Measurements from ENCODE around the gene TUFM. TPM values are rescaled to one million over a fixed set of nuclear protein-coding genes. Genes with fewer than 3 reads are reported as not detected.

TUFM gene
- total and polyA plus RNA-seq, 3 experiments from 2014 or later = 146 to 347 (median 320) TPM

DNA sequence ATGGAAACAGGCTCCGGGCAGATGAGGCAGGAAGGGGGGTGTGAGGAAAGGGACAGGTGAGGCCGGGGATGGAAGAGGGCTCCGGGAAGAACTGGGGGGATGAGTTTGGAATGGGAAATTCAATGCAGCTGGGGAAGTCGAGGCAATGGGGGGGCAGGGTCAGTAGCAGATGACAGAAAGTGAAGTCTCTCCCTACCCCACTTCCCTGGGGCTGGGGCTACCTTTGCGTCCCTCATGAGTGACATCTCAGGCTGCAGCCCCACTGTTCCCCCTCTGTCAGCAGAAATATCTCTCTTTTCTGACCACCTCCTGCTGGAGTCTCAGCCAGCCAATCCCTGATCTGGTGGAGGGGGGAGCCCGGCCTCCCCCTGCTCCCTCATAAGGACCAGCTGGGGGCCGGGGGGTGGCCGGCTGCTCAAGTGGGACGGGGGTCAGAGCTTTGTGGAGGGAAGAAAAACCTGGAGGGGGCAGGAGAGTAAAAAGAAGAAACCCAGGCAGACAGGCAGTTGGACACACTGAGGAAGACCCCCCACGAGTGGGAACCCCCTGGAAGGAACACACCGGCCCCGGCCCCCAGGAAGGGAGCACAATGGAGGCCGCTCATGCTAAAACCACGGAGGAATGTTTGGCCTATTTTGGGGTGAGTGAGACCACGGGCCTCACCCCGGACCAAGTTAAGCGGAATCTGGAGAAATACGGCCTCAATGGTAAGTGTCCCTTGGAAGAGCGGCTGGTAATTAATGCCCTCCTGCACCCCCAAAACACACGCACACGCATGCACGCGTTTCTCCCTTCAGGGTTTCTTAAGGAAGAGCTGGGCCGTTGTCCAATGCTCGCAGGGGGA lies 32.2 kb upstream of the TUFM start, which contains the start of gene ATP2A1:
TSS of gene ATP2A1 (plus strand) at position 406 of the 844 bp plus-strand sequence. CDS start at position 590, 184 bp downstream.
- Mint-ChIP-seq H3K27ac (peak within 1 kb of the TSS in 3 of 8 donors; percentile 33 to 83 (median 61)), H3K27me3 (no peaks in the 10 kb centered on the region), H3K4me1 (peaks cover 12 to 18% (median 14%) of the 10 kb centered on the region in 3 donors), H3K4me3 (peak within 1 kb of the TSS; percentile 85 to 95 (median 87)), H3K36me3 (peaks cover 0 to 8% (median 0%) of the 10 kb centered on the region in 3 donors), H3K9me3 (no peaks in the 10 kb centered on the region)
- CTCF ChIA-PET = interaction anchor here (1.8 kb wide), 1 partner anchor 67 kb away, joined by 10 read pairs; no protein-coding TSS in a partner anchor
- H3K36me3 ChIP-seq (ENCODE audit: insufficient read depth, low read length) = no peaks in the 10 kb centered on the region
- peak within 1 kb of the TSS; percentile 61 for H3K27ac ChIP-seq (ENCODE audit: low read depth, low read length)
- H3K27me3 ChIP-seq (ENCODE audit: insufficient read depth, low read length, poor library complexity, severe bottlenecking) = no peaks in the 10 kb centered on the region
- POLR2A ChIA-PET = interaction anchor here (1.0 kb wide), 1 partner anchor 15 kb away, joined by 15 read pairs; the partner anchor contains the start of gene SH2B1
- no peaks in the 10 kb centered on the region for H3K9me3 ChIP-seq (ENCODE audit: low read length)
- H3K4me1 ChIP-seq (ENCODE audit: insufficient read depth, low read length) = peaks cover 14% of the 10 kb centered on the region
- peak within 1 kb of the TSS; percentile 87 for H3K4me3 ChIP-seq (ENCODE audit: low read length)
- DNase-seq = no peak

DNA sequence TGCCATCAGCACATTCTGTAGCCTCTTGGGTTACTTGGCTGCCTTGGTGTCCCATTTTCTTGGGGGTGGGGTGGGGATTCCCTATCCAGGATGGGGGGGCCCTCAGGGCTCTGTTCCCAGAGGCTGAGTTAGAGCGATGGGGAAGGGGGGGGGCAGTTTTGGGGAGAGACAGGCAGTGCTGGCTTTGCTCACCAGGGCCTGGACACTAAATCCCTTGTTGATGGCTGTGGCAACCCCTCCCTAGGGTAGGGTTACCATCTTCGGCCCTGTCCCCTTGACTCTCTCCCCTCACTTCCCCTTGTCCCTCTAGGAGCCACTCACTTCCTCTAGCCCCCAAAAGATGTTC lies 31.5 kb upstream of the TUFM start:
- no peak for DNase-seq
- H3K4me1 Mint-ChIP-seq = peaks cover 12 to 18% (median 14%) of the 10 kb centered on the region in 3 donors
- Histone ChIP-seq H3K4me3 (ENCODE audit: low read length) (no peak overlapping the region), H3K4me1 (ENCODE audit: insufficient read depth, low read length) (peaks cover 14% of the 10 kb centered on the region), H3K27ac (ENCODE audit: low read depth, low read length) (no peak overlapping the region), H3K9me3 (ENCODE audit: low read length) (no peaks in the 10 kb centered on the region), H3K36me3 (ENCODE audit: insufficient read depth, low read length) (no peaks in the 10 kb centered on the region), H3K27me3 (ENCODE audit: insufficient read depth, low read length, poor library complexity, severe bottlenecking) (no peaks in the 10 kb centered on the region)
- H3K27me3 Mint-ChIP-seq = no peaks in the 10 kb centered on the region
- H3K27ac Mint-ChIP-seq = no peak overlapping the region
- CTCF ChIA-PET = interaction anchor here (1.0 kb wide), 1 partner anchor 67 kb away, joined by 3 read pairs; no protein-coding TSS in a partner anchor
- peaks cover 0 to 13% (median 0%) of the 10 kb centered on the region in 3 donors for H3K36me3 Mint-ChIP-seq
- POLR2A ChIA-PET = no interaction called here
- H3K9me3 Mint-ChIP-seq = no peaks in the 10 kb centered on the region
- H3K4me3 Mint-ChIP-seq = peak overlapping the region in 3 of 7 donors; percentile 45 to 55 (median 50)

DNA sequence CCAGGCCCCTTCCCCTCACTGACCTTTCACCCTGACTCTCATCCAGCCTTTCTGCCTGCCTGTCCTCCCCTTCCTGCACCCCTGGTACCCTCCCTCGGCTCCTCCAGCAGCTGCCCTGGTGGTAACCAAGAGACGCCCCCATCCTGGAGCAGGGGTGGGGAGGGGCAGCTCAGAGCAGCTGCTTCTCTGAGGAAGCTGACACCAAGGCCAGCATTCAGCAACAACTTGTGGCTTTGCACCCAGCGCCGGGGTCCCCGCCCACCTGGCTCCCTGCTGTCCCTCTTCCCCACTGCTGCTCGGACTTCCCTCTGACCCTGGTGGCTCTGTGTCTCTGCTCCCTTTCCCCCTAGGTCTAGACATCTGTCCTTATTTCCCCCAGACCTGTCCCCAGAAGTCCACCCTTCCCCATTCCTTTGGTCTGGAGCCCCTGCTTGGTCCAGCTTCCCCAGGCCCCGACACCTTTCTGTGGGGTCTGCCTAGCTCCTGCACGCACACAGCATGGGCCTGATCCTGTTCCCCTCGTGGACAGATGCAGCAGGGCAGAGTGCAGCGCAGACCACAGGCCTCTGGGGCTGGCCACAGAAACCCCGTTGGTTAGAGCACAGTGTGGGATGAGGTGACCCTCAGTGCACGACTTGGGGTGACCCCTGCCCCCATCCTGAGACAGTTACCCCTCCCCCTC lies 31.0 kb upstream of the TUFM start:
- Histone ChIP-seq H3K4me1 (ENCODE audit: insufficient read depth, low read length) (peaks cover 14% of the 10 kb centered on the region), H3K9me3 (ENCODE audit: low read length) (no peaks in the 10 kb centered on the region), H3K36me3 (ENCODE audit: insufficient read depth, low read length) (no peaks in the 10 kb centered on the region), H3K27ac (ENCODE audit: low read depth, low read length) (no peak overlapping the region), H3K4me3 (ENCODE audit: low read length) (no peak overlapping the region), H3K27me3 (ENCODE audit: insufficient read depth, low read length, poor library complexity, severe bottlenecking) (no peaks in the 10 kb centered on the region)
- Mint-ChIP-seq H3K27ac (peak overlapping the region in 1 of 8 donors; percentile 58), H3K9me3 (no peaks in the 10 kb centered on the region), H3K4me1 (peaks cover 12 to 18% (median 14%) of the 10 kb centered on the region in 3 donors), H3K27me3 (no peaks in the 10 kb centered on the region), H3K4me3 (peak overlapping the region in 1 of 7 donors; percentile 30), H3K36me3 (peaks cover 0 to 18% (median 0%) of the 10 kb centered on the region in 3 donors)
- ChIA-PET POLR2A (no interaction called here), CTCF (interaction anchor here (1.0 kb wide), 1 partner anchor 68 kb away, joined by 3 read pairs; no protein-coding TSS in a partner anchor)
- no peak for DNase-seq

GRCh38 chr16:28876019-28876659 lies 30.0 kb upstream of the TUFM start:
- ChIA-PET CTCF (interaction anchor here (1.3 kb wide), 1 partner anchor 69 kb away, joined by 7 read pairs; no protein-coding TSS in a partner anchor), POLR2A (no interaction called here)
- no peak for DNase-seq
- Histone ChIP-seq H3K9me3 (ENCODE audit: low read length) (no peaks in the 10 kb centered on the region), H3K4me1 (ENCODE audit: insufficient read depth, low read length) (peaks cover 14% of the 10 kb centered on the region), H3K27ac (ENCODE audit: low read depth, low read length) (no peak overlapping the region), H3K27me3 (ENCODE audit: insufficient read depth, low read length, poor library complexity, severe bottlenecking) (no peaks in the 10 kb centered on the region), H3K36me3 (ENCODE audit: insufficient read depth, low read length) (no peaks in the 10 kb centered on the region), H3K4me3 (ENCODE audit: low read length) (no peak overlapping the region)
- Mint-ChIP-seq H3K4me3 (peak overlapping the region in 1 of 7 donors; percentile 30), H3K4me1 (peaks cover 10 to 16% (median 12%) of the 10 kb centered on the region in 3 donors), H3K27me3 (no peaks in the 10 kb centered on the region), H3K9me3 (no peaks in the 10 kb centered on the region), H3K27ac (peak overlapping the region in 1 of 8 donors; percentile 10), H3K36me3 (peaks cover 0 to 24% (median 0%) of the 10 kb centered on the region in 3 donors)

DNA sequence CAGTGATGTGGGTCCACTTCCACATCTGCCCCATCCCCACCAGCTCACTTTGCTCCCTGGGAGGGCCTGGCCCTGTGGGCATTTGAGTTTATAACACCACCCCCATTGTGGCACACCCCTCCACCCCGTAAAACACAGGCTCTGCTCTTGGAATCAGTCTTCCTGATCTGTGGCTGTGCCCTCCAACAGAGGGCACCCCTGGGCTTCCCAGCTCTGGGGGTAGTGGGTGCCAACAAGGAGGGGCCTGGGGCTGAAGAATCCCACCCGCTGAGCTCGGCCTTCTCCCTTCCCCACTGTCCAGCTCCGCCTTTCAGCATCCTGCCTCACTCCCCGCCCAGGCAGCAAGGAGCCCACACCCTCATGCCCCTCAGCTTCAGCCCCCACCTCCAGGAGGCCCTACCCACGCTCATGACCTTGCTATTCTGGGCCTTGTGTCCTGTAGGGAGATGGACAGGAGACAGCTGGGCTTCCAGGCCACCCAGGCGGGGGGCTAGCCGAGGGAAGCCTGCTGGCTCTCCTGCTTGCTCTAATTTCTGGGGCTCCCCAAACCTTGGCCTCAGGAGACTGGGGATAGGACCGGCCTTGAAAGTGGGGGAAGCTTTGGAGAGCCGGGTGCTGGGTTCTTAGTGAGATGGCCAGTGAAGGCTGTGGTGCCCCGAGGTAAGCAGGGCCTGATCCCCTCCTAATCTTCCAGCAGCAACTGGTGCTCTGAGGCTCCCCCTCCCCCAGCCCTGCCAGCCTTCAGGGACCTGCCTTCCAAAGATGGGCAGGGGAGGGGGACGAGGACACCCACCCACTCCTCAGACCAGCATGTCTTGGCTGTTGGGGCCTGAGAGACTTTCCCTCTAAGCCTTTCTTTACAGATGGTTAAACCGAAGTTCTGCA lies 29.2 kb upstream of the TUFM start:
- peaks cover 0 to 31% (median under 1%) of the 10 kb centered on the region in 3 donors for H3K36me3 Mint-ChIP-seq
- Histone ChIP-seq H3K9me3 (ENCODE audit: low read length) (no peaks in the 10 kb centered on the region), H3K27ac (ENCODE audit: low read depth, low read length) (no peak overlapping the region), H3K4me1 (ENCODE audit: insufficient read depth, low read length) (peaks cover 10% of the 10 kb centered on the region), H3K27me3 (ENCODE audit: insufficient read depth, low read length, poor library complexity, severe bottlenecking) (no peaks in the 10 kb centered on the region), H3K4me3 (ENCODE audit: low read length) (no peak overlapping the region), H3K36me3 (ENCODE audit: insufficient read depth, low read length) (no peaks in the 10 kb centered on the region)
- peaks cover 5 to 11% (median 5%) of the 10 kb centered on the region in 3 donors for H3K4me1 Mint-ChIP-seq
- peak overlapping the region in 1 of 8 donors; percentile 10 for H3K27ac Mint-ChIP-seq
- no peaks in the 10 kb centered on the region for H3K27me3 Mint-ChIP-seq
- no peaks in the 10 kb centered on the region for H3K9me3 Mint-ChIP-seq
- no peak overlapping the region for H3K4me3 Mint-ChIP-seq
- ChIA-PET POLR2A (interaction anchor here (0.7 kb wide), 1 partner anchor 29 kb away, joined by 6 read pairs; no protein-coding TSS in a partner anchor), CTCF (interaction anchor here (0.8 to 1.3 kb wide), 5 partner anchors 13 to 72 kb away, joined by 3 to 7 read pairs (median 3); no protein-coding TSS in a partner anchor)
- DNase-seq = no peak

DNA sequence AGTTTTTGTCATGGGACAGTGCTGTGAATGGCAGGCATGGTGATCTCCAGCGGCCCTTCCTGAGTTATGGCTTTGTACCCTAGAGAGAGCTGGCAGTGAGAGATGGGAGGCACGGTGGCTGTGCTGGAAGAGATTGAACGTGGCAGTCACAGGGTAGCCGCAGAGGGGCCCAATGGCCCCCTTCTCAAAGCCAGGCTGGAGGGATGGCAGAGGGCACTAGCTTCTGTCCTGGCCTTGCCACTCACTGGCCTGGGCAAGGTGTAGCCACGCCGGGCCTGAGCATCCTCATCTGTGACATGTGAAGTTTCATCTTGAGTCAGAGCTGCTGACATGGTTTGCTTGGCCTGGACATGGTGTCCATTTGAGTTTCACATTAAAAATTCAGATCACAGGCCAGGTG lies 28.3 kb upstream of the TUFM start:
- no peak overlapping the region for H3K27ac ChIP-seq (ENCODE audit: low read depth, low read length)
- no peaks in the 10 kb centered on the region for H3K9me3 ChIP-seq (ENCODE audit: low read length)
- no peaks in the 10 kb centered on the region for H3K27me3 Mint-ChIP-seq
- no peaks in the 10 kb centered on the region for H3K9me3 Mint-ChIP-seq
- DNase-seq = no peak
- peaks cover 0 to 40% (median 7%) of the 10 kb centered on the region in 3 donors for H3K36me3 Mint-ChIP-seq
- POLR2A ChIA-PET = interaction anchor here (0.7 to 1.4 kb wide), 2 partner anchors 11 to 30 kb away, joined by 5 to 6 read pairs; partner anchors contain the start of gene SH2B1
- CTCF ChIA-PET = interaction anchor here (0.8 to 5.1 kb wide), 8 partner anchors 11 to 76 kb away, joined by 3 to 34 read pairs (median 3); partner anchors contain the start of genes NFATC2IP, SH2B1 and TUFM
- peak overlapping the region in 2 of 8 donors; percentile 32 to 35 for H3K27ac Mint-ChIP-seq
- H3K36me3 ChIP-seq (ENCODE audit: insufficient read depth, low read length) = peaks cover 8% of the 10 kb centered on the region
- H3K4me3 ChIP-seq (ENCODE audit: low read length) = no peak overlapping the region
- no peaks in the 10 kb centered on the region for H3K27me3 ChIP-seq (ENCODE audit: insufficient read depth, low read length, poor library complexity, severe bottlenecking)
- H3K4me1 ChIP-seq (ENCODE audit: insufficient read depth, low read length) = peaks cover 6% of the 10 kb centered on the region
- H3K4me1 Mint-ChIP-seq = peaks cover 4 to 9% (median 4%) of the 10 kb centered on the region in 3 donors
- no peak overlapping the region for H3K4me3 Mint-ChIP-seq

All from CD8-positive, alpha-beta memory T cell (primary cell).